GM23338 (cell line): ENCODE measurements around the gene OR52K1. TPM values are rescaled to one million over a fixed set of nuclear protein-coding genes. Genes with fewer than 3 reads are reported as not detected.

Experiments
- CREB1 ChIP-seq: fragments of 250-450 bp; sonication (Bioruptor Pico); IDR thresholded peaks from 2 replicates; pipeline ENCODE4 v1.5.0; 2020; ENCODE audit warnings: low read depth, mild to moderate bottlenecking, moderate library complexity
- EZH2 ChIP-seq: fragments of 200-600 bp; sonication (generic); IDR thresholded peaks from one replicate; pipeline ENCODE4 v1.8.0; 2017; ENCODE audit warnings: antibody characterized with exemption, mild to moderate bottlenecking, low read depth; ENCODE audit not compliant: unreplicated experiment
- EZH2phosphoT487 ChIP-seq: fragments of 200-600 bp; sonication (generic); IDR thresholded peaks from one replicate; pipeline ENCODE4 v1.8.1; 2018; ENCODE audit warnings: antibody characterized with exemption; ENCODE audit not compliant: unreplicated experiment
- NANOG ChIP-seq: IDR thresholded peaks from 2 replicates; pipeline ENCODE4 v1.6.1; 2016; ENCODE audit warnings: antibody characterized with exemption, borderline replicate concordance
- POLR2AphosphoS5 ChIP-seq: IDR thresholded peaks from 2 replicates; pipeline ENCODE4 v1.6.1; 2016; ENCODE audit warnings: antibody characterized with exemption, low read depth
- REST ChIP-seq: IDR thresholded peaks from one replicate; pipeline ENCODE4 v1.6.1; 2018; ENCODE audit warnings: antibody characterized with exemption; ENCODE audit not compliant: unreplicated experiment
- ZNF114 ChIP-seq: fragments of 250-450 bp; sonication (Bioruptor Pico); IDR thresholded peaks from 2 replicates; pipeline ENCODE4 v1.5.0; 2020; ENCODE audit warnings: mild to moderate bottlenecking, moderate library complexity
- polyA plus RNA-seq: library from polyadenylated mRNA; unstranded; fragments of >200 nt; fragmentation: Nextera tagmentation; extraction: Ambion mirVana; gene quantifications from 2 replicates; pipeline ENCODE4 v1.2.1, GENCODE V29; 2016
- total RNA-seq: library from RNA; depleted of rRNA; stranded (reverse); fragments of >200 nt; shearing (Covaris generic); gene quantifications from 2 replicates; pipeline ENCODE4 v1.2.3, GENCODE V29; 2014
- TF ChIP-seq, protein P1 (sequence below): fragments of 250-450 bp; sonication (Bioruptor Pico); IDR thresholded peaks from 2 replicates; pipeline ENCODE4 v1.5.0; 2020; ENCODE audit warnings: mild to moderate bottlenecking, moderate library complexity
- TF ChIP-seq, protein P2 (sequence below), 2 experiments: fragments of 200-600 bp in 1 of 2; sonication (generic) in 1 of 2; conservative IDR thresholded peaks; 2 replicates each; pipeline versions ENCODE4 v1.5.1 to v1.6.1; 2016 to 2017; ENCODE audit warnings: antibody characterized with exemption in 2 of 2, low read depth in 2 of 2, mild to moderate bottlenecking in 2 of 2, moderate library complexity in 1 of 2

The OR52K1 gene
- total and polyA plus RNA-seq, 2 experiments from 2014 or later: not detected

- TF ChIP-seq, protein P1, sequence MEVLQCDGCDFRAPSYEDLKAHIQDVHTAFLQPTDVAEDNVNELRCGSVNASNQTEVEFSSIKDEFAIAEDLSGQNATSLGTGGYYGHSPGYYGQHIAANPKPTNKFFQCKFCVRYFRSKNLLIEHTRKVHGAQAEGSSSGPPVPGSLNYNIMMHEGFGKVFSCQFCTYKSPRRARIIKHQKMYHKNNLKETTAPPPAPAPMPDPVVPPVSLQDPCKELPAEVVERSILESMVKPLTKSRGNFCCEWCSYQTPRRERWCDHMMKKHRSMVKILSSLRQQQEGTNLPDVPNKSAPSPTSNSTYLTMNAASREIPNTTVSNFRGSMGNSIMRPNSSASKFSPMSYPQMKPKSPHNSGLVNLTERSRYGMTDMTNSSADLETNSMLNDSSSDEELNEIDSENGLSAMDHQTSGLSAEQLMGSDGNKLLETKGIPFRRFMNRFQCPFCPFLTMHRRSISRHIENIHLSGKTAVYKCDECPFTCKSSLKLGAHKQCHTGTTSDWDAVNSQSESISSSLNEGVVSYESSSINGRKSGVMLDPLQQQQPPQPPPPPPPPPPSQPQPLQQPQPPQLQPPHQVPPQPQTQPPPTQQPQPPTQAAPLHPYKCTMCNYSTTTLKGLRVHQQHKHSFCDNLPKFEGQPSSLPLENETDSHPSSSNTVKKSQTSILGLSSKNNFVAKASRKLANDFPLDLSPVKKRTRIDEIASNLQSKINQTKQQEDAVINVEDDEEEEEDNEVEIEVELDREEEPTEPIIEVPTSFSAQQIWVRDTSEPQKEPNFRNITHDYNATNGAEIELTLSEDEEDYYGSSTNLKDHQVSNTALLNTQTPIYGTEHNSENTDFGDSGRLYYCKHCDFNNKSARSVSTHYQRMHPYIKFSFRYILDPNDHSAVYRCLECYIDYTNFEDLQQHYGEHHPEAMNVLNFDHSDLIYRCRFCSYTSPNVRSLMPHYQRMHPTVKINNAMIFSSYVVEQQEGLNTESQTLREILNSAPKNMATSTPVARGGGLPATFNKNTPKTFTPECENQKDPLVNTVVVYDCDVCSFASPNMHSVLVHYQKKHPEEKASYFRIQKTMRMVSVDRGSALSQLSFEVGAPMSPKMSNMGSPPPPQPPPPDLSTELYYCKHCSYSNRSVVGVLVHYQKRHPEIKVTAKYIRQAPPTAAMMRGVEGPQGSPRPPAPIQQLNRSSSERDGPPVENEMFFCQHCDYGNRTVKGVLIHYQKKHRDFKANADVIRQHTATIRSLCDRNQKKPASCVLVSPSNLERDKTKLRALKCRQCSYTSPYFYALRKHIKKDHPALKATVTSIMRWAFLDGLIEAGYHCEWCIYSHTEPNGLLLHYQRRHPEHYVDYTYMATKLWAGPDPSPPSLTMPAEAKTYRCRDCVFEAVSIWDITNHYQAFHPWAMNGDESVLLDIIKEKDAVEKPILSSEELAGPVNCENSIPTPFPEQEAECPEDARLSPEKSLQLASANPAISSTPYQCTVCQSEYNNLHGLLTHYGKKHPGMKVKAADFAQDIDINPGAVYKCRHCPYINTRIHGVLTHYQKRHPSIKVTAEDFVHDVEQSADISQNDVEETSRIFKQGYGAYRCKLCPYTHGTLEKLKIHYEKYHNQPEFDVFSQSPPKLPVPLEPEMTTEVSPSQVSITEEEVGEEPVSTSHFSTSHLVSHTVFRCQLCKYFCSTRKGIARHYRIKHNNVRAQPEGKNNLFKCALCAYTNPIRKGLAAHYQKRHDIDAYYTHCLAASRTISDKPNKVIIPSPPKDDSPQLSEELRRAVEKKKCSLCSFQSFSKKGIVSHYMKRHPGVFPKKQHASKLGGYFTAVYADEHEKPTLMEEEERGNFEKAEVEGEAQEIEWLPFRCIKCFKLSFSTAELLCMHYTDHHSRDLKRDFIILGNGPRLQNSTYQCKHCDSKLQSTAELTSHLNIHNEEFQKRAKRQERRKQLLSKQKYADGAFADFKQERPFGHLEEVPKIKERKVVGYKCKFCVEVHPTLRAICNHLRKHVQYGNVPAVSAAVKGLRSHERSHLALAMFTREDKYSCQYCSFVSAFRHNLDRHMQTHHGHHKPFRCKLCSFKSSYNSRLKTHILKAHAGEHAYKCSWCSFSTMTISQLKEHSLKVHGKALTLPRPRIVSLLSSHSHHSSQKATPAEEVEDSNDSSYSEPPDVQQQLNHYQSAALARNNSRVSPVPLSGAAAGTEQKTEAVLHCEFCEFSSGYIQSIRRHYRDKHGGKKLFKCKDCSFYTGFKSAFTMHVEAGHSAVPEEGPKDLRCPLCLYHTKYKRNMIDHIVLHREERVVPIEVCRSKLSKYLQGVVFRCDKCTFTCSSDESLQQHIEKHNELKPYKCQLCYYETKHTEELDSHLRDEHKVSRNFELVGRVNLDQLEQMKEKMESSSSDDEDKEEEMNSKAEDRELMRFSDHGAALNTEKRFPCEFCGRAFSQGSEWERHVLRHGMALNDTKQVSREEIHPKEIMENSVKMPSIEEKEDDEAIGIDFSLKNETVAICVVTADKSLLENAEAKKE: no peak
- TF ChIP-seq ZNF114 (CRISPR knock-in tag) (no peak), EZH2phosphoT487 (no peak), EZH2 (no peak), REST (no peak), CREB1 (no peak), POLR2AphosphoS5 (no peak), NANOG (no peak)
- TF ChIP-seq, protein P2, sequence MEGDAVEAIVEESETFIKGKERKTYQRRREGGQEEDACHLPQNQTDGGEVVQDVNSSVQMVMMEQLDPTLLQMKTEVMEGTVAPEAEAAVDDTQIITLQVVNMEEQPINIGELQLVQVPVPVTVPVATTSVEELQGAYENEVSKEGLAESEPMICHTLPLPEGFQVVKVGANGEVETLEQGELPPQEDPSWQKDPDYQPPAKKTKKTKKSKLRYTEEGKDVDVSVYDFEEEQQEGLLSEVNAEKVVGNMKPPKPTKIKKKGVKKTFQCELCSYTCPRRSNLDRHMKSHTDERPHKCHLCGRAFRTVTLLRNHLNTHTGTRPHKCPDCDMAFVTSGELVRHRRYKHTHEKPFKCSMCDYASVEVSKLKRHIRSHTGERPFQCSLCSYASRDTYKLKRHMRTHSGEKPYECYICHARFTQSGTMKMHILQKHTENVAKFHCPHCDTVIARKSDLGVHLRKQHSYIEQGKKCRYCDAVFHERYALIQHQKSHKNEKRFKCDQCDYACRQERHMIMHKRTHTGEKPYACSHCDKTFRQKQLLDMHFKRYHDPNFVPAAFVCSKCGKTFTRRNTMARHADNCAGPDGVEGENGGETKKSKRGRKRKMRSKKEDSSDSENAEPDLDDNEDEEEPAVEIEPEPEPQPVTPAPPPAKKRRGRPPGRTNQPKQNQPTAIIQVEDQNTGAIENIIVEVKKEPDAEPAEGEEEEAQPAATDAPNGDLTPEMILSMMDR (conservative IDR thresholded peaks at IDR 0.05; ENCODE audit: low read depth in 2 of 2): no peak
These were observed 13.0 kb downstream of the OR52K1 start (continued) for GRCh38 chr11:4495487-4495886.
